Measurements from ENCODE around the gene MYOZ3. TPM values are rescaled to one million over a fixed set of nuclear protein-coding genes. Genes with fewer than 3 reads are reported as not detected.
A peak's percentile ranks its signal among the peaks of the same experiment; 100 is the strongest.

Gene MYOZ3
- total and polyA plus RNA-seq, 2 of the 8 experiments (the other 6 are each of a cell fraction or from before 2014, with no cell fraction given) = 9.6 to 19.1 TPM

DNA sequence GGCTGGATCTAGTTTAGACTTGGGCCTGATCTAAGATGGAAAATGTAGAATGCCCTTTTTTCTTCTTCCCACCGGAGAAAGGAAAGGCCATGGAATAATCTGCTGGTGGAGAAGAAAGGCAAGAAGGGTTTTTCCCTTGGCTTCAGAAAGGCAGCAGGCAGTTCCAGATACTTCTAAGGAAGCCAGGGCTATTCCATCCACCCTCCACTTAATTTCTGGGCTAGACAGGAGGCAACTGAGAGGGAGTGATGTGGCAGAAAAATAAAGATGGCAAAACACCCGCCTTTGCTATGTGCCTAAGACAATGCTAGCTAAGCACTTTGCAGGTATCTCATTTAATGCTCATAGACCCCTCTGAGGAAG, 9.9 kb downstream of the MYOZ3 start:
- Histone ChIP-seq H3K56ac (replicated peaks; ENCODE audit: insufficient read length, low read depth, low read length) (no peak overlapping the region), H3K79me1 (ENCODE audit: low read depth, low read length) (no peaks in the 10 kb centered on the region), H2BK20ac (ENCODE audit: low read length) (no peak overlapping the region), H4K91ac (replicated peaks; ENCODE audit: insufficient read length, low read length) (peak overlapping the region; percentile 5), H3K79me2 (ENCODE audit: control insufficient read depth in 1 of 2, insufficient read depth in 2 of 2, low read length in 2 of 2) (peaks cover 0 to 9% of the 10 kb centered on the region in 2 experiments; a peak in 2 of 4 replicates), H3K18ac (ENCODE audit: extremely low read depth, low read length) (peak overlapping the region; percentile 9; the same call in 1 of the 2 replicates), H2BK120ac (replicated peaks; ENCODE audit: low read depth, low read length) (no peak overlapping the region), H3K23ac (ENCODE audit: insufficient read length) (no peak overlapping the region), H3K4ac (replicated peaks; ENCODE audit: insufficient read length, low read depth, low read length) (peak overlapping the region; percentile 24), H3K23me2 (ENCODE audit: low read depth, low read length) (peaks cover 9% of the 10 kb centered on the region), H3K27me3 (replicated peaks in 1 of 4; ENCODE audit: control insufficient read depth in 3 of 4, extremely low read depth in 1 of 4, insufficient read depth in 3 of 4, low read length in 3 of 4) (no peaks in the 10 kb centered on the region), H2AK5ac (ENCODE audit: low read depth, low read length) (no peak overlapping the region; the same call in 1 of the 2 replicates), H3K14ac (ENCODE audit: insufficient read length) (no peak overlapping the region), H3K36me3 (ENCODE audit: control insufficient read depth in 2 of 4, insufficient read depth in 4 of 4, low read length in 3 of 4) (peaks cover 0 to 15% (median 0%) of the 10 kb centered on the region in 4 experiments; a peak in 2 of 8 replicates), H4K8ac (ENCODE audit: extremely low read depth, insufficient read depth, low read length) (no peak overlapping the region), H4K20me1 (replicated peaks in 1 of 2; ENCODE audit: control insufficient read depth in 1 of 2, insufficient read depth in 2 of 2, low read length in 2 of 2) (no peaks in the 10 kb centered on the region), H3K4me1 (replicated peaks in 1 of 4; ENCODE audit: control insufficient read depth in 3 of 4, insufficient read depth in 4 of 4, low read length in 3 of 4) (peaks cover 5 to 23% (median 14%) of the 10 kb centered on the region in 4 experiments), H2BK12ac (ENCODE audit: low read depth, low read length) (0 out of 2 replicates have a peak overlapping the region, but pooled peaks have one; percentile 14), H2BK15ac (ENCODE audit: low read length) (0 out of 2 replicates have a peak overlapping the region, but pooled peaks have one; percentile 24), H4K5ac (ENCODE audit: insufficient read length, low read depth, low read length) (no peak overlapping the region), H3K9me3 (ENCODE audit: insufficient read depth in 2 of 2, low read depth in 1 of 2, low read length in 1 of 2) (no peaks in the 10 kb centered on the region), H3K27ac (ENCODE audit: low read depth, low read length) (no peak overlapping the region), H3K4me3 (ENCODE audit: extremely low read depth in 1 of 4, insufficient read depth in 2 of 4, low read depth in 3 of 4, low read length in 4 of 4) (peak overlapping the region; percentile 88 to 96 (median 93)), H3K4me2 (ENCODE audit: insufficient read depth in 1 of 2, low read depth in 2 of 2, low read length in 2 of 2) (peak overlapping the region; percentile 73 to 94), H2AFZ (ENCODE audit: low read length) (peak overlapping the region; percentile 28; the same call in 1 of the 2 replicates), H3K9ac (replicated peaks in 1 of 4; ENCODE audit: extremely low read depth in 1 of 4, low read depth in 3 of 4, low read length in 3 of 4) (peak overlapping the region in 2 of 4 experiments; percentile 31 to 87; a peak in 4 of 7 replicates), H2BK5ac (ENCODE audit: low read depth, low read length) (peak overlapping the region; percentile 92; the same call in 1 of the 2 replicates)
- DNase-seq (ENCODE audit: low read depth in 1 of 2, low spot score in 2 of 2) (no peak), FAIRE-seq (no peak)
- ChIA-PET CTCF (ENCODE audit: partially characterized antibody) (interaction anchor here (0.7 to 2.5 kb wide), 7 partner anchors 10 to 221 kb away, joined by 3 to 8 read pairs (median 5); partner anchors contain the start of genes MYOZ3, RBM22 and RPS14), POLR2A (ENCODE audit: partially characterized antibody) (interaction anchor here (0.7 to 4.7 kb wide), 15 partner anchors 11 to 221 kb away, joined by 3 to 70 read pairs (median 5); partner anchors contain the start of genes DCTN4, MYOZ3 and RBM22)
- 62% methylated on average over 2 of the region's 2 CpGs; no CpG with 5 or more reads in 1 of the 2 experiments for WGBS, 2 experiments (ENCODE audit: extremely low coverage in 1 of 2, insufficient coverage in 1 of 2, insufficient read length in 1 of 2, insufficient replicate concordance in 2 of 2, low coverage in 1 of 2, low lambda C conversion rate in 2 of 2, missing lambda C conversion rate in 1 of 2)
- TF ChIP-seq JUN (IDR thresholded peaks at IDR 0.05; ENCODE audit: low read depth, low read length) = no peak
- TF ChIP-seq, protein P1, sequence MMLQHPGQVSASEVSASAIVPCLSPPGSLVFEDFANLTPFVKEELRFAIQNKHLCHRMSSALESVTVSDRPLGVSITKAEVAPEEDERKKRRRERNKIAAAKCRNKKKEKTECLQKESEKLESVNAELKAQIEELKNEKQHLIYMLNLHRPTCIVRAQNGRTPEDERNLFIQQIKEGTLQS (IDR thresholded peaks at IDR 0.05; ENCODE audit: insufficient read depth, low read depth, low read length) = no peak
